Hepatocyte (in vitro differentiated cells): ENCODE measurements around the gene AGBL1.

Experiments
- EZH2phosphoT487 ChIP-seq: fragments of 200-600 bp; sonication (generic); IDR thresholded peaks from one replicate; pipeline ENCODE4 v1.6.1; 2018; ENCODE audit warnings: antibody characterized with exemption, mild to moderate bottlenecking, low read depth, moderate library complexity; ENCODE audit not compliant: unreplicated experiment, severe bottlenecking
- TF ChIP-seq, protein P1 (sequence below): fragments of 200-600 bp; sonication (generic); IDR thresholded peaks from 2 replicates; pipeline ENCODE4 v1.5.1; 2016; ENCODE audit warnings: antibody characterized with exemption, mild to moderate bottlenecking; ENCODE audit not compliant: poor library complexity

GRCh38 chr15:86689006-86689405 is 609.3 kb downstream of the AGBL1 start:
- TF ChIP-seq, protein P1, sequence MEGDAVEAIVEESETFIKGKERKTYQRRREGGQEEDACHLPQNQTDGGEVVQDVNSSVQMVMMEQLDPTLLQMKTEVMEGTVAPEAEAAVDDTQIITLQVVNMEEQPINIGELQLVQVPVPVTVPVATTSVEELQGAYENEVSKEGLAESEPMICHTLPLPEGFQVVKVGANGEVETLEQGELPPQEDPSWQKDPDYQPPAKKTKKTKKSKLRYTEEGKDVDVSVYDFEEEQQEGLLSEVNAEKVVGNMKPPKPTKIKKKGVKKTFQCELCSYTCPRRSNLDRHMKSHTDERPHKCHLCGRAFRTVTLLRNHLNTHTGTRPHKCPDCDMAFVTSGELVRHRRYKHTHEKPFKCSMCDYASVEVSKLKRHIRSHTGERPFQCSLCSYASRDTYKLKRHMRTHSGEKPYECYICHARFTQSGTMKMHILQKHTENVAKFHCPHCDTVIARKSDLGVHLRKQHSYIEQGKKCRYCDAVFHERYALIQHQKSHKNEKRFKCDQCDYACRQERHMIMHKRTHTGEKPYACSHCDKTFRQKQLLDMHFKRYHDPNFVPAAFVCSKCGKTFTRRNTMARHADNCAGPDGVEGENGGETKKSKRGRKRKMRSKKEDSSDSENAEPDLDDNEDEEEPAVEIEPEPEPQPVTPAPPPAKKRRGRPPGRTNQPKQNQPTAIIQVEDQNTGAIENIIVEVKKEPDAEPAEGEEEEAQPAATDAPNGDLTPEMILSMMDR, result no peak
- TF ChIP-seq EZH2phosphoT487, result no peak
